PC-9 (cell line): ENCODE results near the gene OSBPL8. TPM values are rescaled to one million over a fixed set of nuclear protein-coding genes. Genes with fewer than 3 reads are reported as not detected.

Source experiments
- BruUV-seq: library from RNA; stranded (reverse); fragments of 400-500 nt; replicated peaks from 2 replicates; lab custom pipeline; 2021; lab: Mats Ljungman, UMichigan
- CTCF ChIA-PET: fragments of 300-600 bp; sonication (Branson Sonifier 250); formaldehyde crosslinking; loops from one replicate; lab custom pipeline; 2022; ENCODE audit warnings: antibody characterized with exemption; lab: Charles Lee
- POLR2A ChIA-PET: fragments of 300-600 bp; sonication (Branson Sonifier 250); formaldehyde crosslinking; loops from one replicate; lab custom pipeline; 2022; ENCODE audit warnings: antibody characterized with exemption; ENCODE audit not compliant: unreplicated experiment; lab: Charles Lee
- DNase-seq, 2 experiments: peaks; one replicate each; pipeline versions ENCODE4 v3.0.0 to v3.0.0-alpha.2; 2015 to 2022; ENCODE audit warnings: mixed read lengths in 1 of 2
- H2AFZ ChIP-seq: fragments of 200-600 bp; sonication (generic); 2 replicates; pipeline ENCODE4 v1.8.1; 2017; ENCODE audit warnings: antibody characterized with exemption
- H3F3A ChIP-seq: fragments of 200-600 bp; sonication (generic); 2 replicates; pipeline ENCODE4 v1.8.1; 2017; ENCODE audit warnings: antibody characterized with exemption, mild to moderate bottlenecking, low read depth; ENCODE audit not compliant: insufficient read depth
- H3K27ac ChIP-seq: fragments of 200-600 bp; sonication (generic); 2 replicates; pipeline ENCODE4 v1.6.1; 2016; ENCODE audit warnings: mixed run types
- H3K27me3 ChIP-seq: fragments of 200-600 bp; sonication (generic); 2 replicates; pipeline ENCODE4 v1.6.1; 2016; ENCODE audit warnings: low read depth, mixed run types; ENCODE audit not compliant: insufficient read depth
- H3K36me3 ChIP-seq: fragments of 200-600 bp; sonication (generic); 2 replicates; pipeline ENCODE4 v1.6.1; 2016; ENCODE audit warnings: low read depth, mixed run types
- H3K4me1 ChIP-seq: fragments of 200-600 bp; sonication (generic); replicated peaks from 2 replicates; pipeline ENCODE4 v1.6.1; 2016; ENCODE audit warnings: mixed run types; ENCODE audit not compliant: insufficient read depth
- H3K4me2 ChIP-seq: fragments of 200-600 bp; sonication (generic); 2 replicates; pipeline ENCODE4 v1.6.1; 2017; ENCODE audit warnings: mixed run types
- H3K4me3 ChIP-seq: fragments of 200-600 bp; sonication (generic); 2 replicates; pipeline ENCODE4 v1.6.1; 2016; ENCODE audit warnings: mixed run types
- H3K79me2 ChIP-seq: fragments of 200-600 bp; sonication (generic); 2 replicates; pipeline ENCODE4 v1.6.1; 2017; ENCODE audit warnings: low read depth, mixed run types
- H3K9me2 ChIP-seq: fragments of 200-600 bp; sonication (generic); 2 replicates; pipeline ENCODE4 v1.8.1; 2017; ENCODE audit warnings: mild to moderate bottlenecking; ENCODE audit not compliant: insufficient read depth
- H3K9me3 ChIP-seq: fragments of 200-600 bp; sonication (generic); 2 replicates; pipeline ENCODE4 v1.8.1; 2016; ENCODE audit warnings: low read depth; ENCODE audit not compliant: insufficient read depth
- H4K20me1 ChIP-seq: fragments of 200-600 bp; sonication (generic); 2 replicates; pipeline ENCODE4 v1.8.1; 2017; ENCODE audit not compliant: insufficient read depth
- EZH2 ChIP-seq: fragments of 200-600 bp; sonication (generic); IDR thresholded peaks from 2 replicates; pipeline ENCODE4 v1.8.0; 2017; ENCODE audit warnings: antibody characterized with exemption, low read depth
- intact Hi-C: fragments of 100-400 bp; cut with micrococcal nuclease; formaldehyde crosslinking; loops from one replicate; pipeline ENCODE4 v1.10.0; 2022; ENCODE audit not compliant: unreplicated experiment
- total RNA-seq: library from RNA; stranded (reverse); gene quantifications from 2 replicates; pipeline ENCODE4 v1.2.3, GENCODE V29; 2021
- TF ChIP-seq, protein P1 (sequence below): fragments of 200-600 bp; sonication (generic); conservative IDR thresholded peaks from 2 replicates; pipeline ENCODE4 v1.6.1; 2017; ENCODE audit warnings: mixed run types, antibody characterized with exemption, mild to moderate bottlenecking, moderate library complexity

The OSBPL8 gene
- total RNA-seq, 1 experiment from 2014 or later = 53.2 TPM

DNA sequence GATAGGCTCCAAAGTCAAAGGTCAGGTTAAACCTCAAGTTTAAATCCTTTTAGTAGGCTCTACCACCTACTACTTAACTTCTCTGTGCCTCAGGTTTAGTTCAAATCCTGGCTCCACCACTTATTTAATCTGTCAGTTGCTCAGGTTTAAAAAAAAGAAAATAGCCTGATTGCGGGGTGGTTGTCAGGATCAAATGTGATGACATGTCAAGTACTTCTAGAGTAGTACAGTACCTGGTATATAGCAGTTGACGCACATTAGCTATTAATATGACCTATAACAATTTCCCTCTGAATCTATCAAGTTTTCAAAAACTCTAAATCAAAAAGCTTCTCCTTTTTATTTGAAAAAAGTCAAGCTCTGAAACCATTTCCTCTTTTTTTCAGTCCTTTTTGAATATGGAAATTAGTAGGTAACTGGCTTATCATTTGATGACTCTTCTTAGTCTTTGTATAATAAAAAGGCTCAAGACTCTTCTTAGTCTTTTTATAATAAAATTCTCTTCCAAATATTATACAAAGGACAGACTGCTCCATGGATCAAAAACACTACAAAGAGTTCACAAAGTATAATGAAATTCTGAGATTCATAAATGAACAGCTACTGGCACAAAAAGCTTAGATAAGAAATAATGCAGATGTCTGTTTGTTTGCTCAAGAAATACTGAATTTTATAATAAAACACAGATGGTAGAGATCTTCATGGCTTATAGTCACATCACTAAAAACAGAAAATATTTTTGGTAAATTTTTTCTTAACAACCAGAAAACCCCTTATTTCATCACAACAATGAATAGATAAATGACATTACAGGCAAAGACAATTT, 5.0 kb downstream of the OSBPL8 start:
- no peak overlapping the region for H3K4me2 ChIP-seq
- H3K9me2 ChIP-seq = no peaks in the 10 kb centered on the region
- TF ChIP-seq EZH2 = no peak
- TF ChIP-seq, protein P1, sequence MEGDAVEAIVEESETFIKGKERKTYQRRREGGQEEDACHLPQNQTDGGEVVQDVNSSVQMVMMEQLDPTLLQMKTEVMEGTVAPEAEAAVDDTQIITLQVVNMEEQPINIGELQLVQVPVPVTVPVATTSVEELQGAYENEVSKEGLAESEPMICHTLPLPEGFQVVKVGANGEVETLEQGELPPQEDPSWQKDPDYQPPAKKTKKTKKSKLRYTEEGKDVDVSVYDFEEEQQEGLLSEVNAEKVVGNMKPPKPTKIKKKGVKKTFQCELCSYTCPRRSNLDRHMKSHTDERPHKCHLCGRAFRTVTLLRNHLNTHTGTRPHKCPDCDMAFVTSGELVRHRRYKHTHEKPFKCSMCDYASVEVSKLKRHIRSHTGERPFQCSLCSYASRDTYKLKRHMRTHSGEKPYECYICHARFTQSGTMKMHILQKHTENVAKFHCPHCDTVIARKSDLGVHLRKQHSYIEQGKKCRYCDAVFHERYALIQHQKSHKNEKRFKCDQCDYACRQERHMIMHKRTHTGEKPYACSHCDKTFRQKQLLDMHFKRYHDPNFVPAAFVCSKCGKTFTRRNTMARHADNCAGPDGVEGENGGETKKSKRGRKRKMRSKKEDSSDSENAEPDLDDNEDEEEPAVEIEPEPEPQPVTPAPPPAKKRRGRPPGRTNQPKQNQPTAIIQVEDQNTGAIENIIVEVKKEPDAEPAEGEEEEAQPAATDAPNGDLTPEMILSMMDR = no peak
- H3F3A ChIP-seq = no peaks in the 10 kb centered on the region
- H3K27me3 ChIP-seq = no peaks in the 10 kb centered on the region
- no peaks in the 10 kb centered on the region; the same call in 1 of the 2 replicates for H4K20me1 ChIP-seq
- no TSS peak for BruUV-seq
- no peaks in the 10 kb centered on the region for H3K36me3 ChIP-seq
- peaks cover 70% of the 10 kb centered on the region for H3K79me2 ChIP-seq
- H3K4me3 ChIP-seq = no peak overlapping the region
- peaks cover 10% of the 10 kb centered on the region; the same call in 1 of the 2 replicates for H3K4me1 ChIP-seq
- no peak for DNase-seq
- no peaks in the 10 kb centered on the region for H3K9me3 ChIP-seq
- POLR2A ChIA-PET = no interaction called here
- no peak overlapping the region for H3K27ac ChIP-seq
- CTCF ChIA-PET = interaction anchor here (0.6 to 0.7 kb wide), 2 partner anchors 42 to 58 kb away, joined by 3 read pairs; no protein-coding TSS in a partner anchor
- intact Hi-C loops = no loop called here
- no peak overlapping the region for H2AFZ ChIP-seq

GRCh38 chr12:76552343-76552938, 7.1 kb downstream of the OSBPL8 start:
- Histone ChIP-seq H3K9me3 (no peaks in the 10 kb centered on the region), H3K79me2 (peaks cover 66% of the 10 kb centered on the region), H3K27me3 (no peaks in the 10 kb centered on the region), H3F3A (no peaks in the 10 kb centered on the region), H3K36me3 (no peaks in the 10 kb centered on the region), H3K27ac (no peak overlapping the region), H2AFZ (no peak overlapping the region), H4K20me1 (no peaks in the 10 kb centered on the region; the same call in 1 of the 2 replicates), H3K4me2 (no peak overlapping the region), H3K9me2 (no peaks in the 10 kb centered on the region), H3K4me1 (peaks cover 9% of the 10 kb centered on the region), H3K4me3 (no peak overlapping the region)
- DNase-seq = no peak
- BruUV-seq = no TSS peak
- ChIA-PET CTCF (no interaction called here), POLR2A (no interaction called here)
- TF ChIP-seq, protein P1 = no peak
- intact Hi-C loops = no loop called here

GRCh38 chr12:76551482-76551888, 8.1 kb downstream of the OSBPL8 start:
- CTCF ChIA-PET = no interaction called here

More at GRCh38 chr12:76551482-76551888, 8.1 kb downstream of the OSBPL8 start:
- intact Hi-C loops = no loop called here
- TF ChIP-seq EZH2 = no peak
- TF ChIP-seq, protein P1 = no peak
- POLR2A ChIA-PET = no interaction called here
- Histone ChIP-seq H3K4me2 (no peak overlapping the region), H3K27me3 (no peaks in the 10 kb centered on the region), H2AFZ (no peak overlapping the region), H3K9me3 (no peaks in the 10 kb centered on the region), H3K4me1 (peaks cover 9% of the 10 kb centered on the region), H3K27ac (no peak overlapping the region), H3K79me2 (peaks cover 66% of the 10 kb centered on the region), H3K36me3 (no peaks in the 10 kb centered on the region), H3F3A (no peaks in the 10 kb centered on the region), H3K9me2 (no peaks in the 10 kb centered on the region), H4K20me1 (no peaks in the 10 kb centered on the region; the same call in 1 of the 2 replicates), H3K4me3 (no peak overlapping the region)
- BruUV-seq = no TSS peak
- DNase-seq = no peak
